ENCODE measurements around the gene ITM2B.

ITM2B gene

GRCh38 chr13:48316826-48317510, 84.0 kb downstream of the ITM2B start:
- no peak for DNase-seq

- no peak for DNase-seq
Observed at GRCh38 chr13:48317511-48318376, 84.7 kb downstream of the ITM2B start.

GRCh38 chr13:48318377-48318811, 85.4 kb downstream of the ITM2B start:
- no peak for DNase-seq

- no peak for DNase-seq
Observed at GRCh38 chr13:48318821-48319511, 86.0 kb downstream of the ITM2B start.

All from activated CD4-positive, alpha-beta T cell treated with anti-CD3 and anti-CD28 coated beads, Interleukin-2, amount 50 U/mL, for 1 hour (primary cell).